GM20431 (cell line): ENCODE data around the gene CSRP2.

ENCODE experiments used
- in situ Hi-C: fragments of 300-500 bp; cut with MseI, MboI; formaldehyde crosslinking; loops from one replicate; pipeline ENCODE4 v1.15.0; 2020; ENCODE audit warnings: low sequenced_read_pairs; ENCODE audit not compliant: unreplicated experiment

CSRP2 gene

GRCh38 chr12:76896274-76896673 lies 17.5 kb upstream of the CSRP2 start:
- in situ Hi-C loops = no loop called here

DNA sequence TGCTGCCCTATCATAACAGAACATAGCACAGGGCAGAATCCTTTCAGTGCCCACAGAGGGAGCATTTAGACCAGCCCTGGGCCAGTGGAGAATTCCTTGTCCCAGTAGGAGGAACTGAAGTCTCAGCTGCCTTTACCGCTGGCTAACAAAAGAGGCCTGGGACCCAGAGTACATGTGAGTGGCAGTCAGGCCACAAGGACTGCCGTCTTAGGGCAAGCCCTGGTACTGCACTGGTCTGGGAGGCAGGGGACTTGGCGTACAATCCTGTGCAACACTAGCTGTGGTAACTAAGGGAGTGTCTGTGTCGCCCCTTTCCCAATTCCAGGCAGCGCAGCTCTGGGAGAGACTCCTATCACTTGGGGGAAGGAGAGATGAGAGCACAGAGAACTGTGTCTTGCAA lies 17.0 kb upstream of the CSRP2 start:
- in situ Hi-C loops = no loop called here

GRCh38 chr12:76891609-76892008 lies 12.8 kb upstream of the CSRP2 start:
- in situ Hi-C loops = no loop called here

GRCh38 chr12:76890151-76891143 lies 11.6 kb upstream of the CSRP2 start:
- in situ Hi-C loops = no loop called here

DNA sequence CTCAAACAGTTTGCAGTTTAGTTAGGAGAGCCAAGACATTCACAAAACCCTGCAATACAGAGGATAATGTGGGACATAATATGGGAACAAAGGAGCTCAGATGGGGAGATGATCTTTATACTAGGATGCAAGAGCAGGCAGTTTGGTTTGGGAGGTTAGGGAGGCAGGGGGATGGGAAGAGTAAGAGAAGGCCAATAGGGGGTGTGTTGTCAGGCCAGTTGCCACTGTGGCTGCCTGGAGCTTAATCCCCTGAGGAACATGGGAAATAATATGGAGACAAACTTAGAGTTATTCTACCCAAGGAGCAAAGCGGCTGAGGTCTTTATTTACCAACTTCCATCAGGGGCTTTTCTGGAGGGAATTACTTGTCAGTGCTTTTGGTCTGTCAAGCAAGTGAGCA lies 10.0 kb upstream of the CSRP2 start:
- in situ Hi-C loops = no loop called here

GRCh38 chr12:76883811-76884210 lies 5.0 kb upstream of the CSRP2 start:
- in situ Hi-C loops = no loop called here

DNA sequence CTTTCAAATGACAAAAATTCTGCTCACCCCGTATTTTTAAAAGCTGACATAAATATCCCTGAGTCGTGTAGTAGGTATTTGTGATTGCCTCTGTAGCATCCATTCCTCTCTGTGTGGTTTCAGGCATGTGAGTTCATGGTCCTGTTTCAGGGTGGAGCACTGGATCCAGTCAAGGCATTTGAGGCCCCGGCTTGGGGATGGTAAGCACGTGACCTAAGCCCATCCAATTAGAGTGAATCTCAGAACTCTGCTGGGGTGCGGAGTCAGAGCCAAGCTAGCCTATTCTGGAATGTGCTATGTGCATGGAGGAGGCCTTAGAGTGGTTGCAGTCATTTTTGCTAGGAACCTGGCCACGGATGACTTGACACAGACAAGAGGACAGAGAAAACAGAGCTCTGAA lies 4.3 kb upstream of the CSRP2 start:
- in situ Hi-C loops = no loop called here

DNA sequence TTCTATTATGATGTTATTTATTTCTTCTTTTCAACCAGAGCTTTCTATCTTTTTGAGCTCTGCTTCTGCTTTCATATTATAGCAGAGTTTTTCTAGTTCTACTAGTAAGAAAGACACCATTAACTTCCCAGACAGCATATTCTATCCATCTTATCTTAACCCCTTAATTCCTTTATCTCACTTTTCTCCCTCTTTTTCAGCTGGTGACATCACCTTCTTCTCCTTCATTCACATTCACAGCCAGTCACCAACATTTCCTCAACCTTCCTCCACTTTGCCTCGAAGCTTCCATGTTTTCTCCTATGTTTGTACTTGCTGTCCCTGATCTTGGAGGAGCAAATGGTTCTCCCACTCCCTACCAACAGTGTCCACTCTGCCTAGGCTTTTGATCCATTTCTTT lies 3.5 kb upstream of the CSRP2 start:
- in situ Hi-C loops = no loop called here

DNA sequence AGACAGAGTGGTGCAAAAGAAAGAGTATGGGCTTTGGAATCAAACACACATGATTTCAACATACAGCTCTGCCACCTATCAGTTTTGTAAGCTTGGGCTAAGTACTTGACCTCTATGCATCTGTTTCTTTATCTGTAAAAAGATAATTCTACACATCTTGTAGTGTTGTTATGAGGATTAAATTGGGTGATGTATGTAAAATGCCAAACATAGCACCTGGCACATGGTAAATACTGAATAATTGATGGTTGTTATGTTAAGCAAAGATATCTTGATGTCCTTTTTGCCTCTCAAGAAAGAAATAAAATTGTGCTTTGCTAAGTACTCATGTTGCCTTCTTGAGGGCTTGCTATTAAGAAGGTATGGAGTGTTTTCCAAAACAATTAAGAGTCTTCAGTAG lies 2.3 kb upstream of the CSRP2 start:
- in situ Hi-C loops = no loop called here

GRCh38 chr12:76880519-76881023 lies 1.8 kb upstream of the CSRP2 start:
- in situ Hi-C loops = no loop called here

GRCh38 chr12:76879710-76880518 lies 1.1 kb upstream of the CSRP2 start:
- in situ Hi-C loops = no loop called here

- in situ Hi-C loops = no loop called here
These were observed 520 bp downstream of the CSRP2 start for GRCh38 chr12:76878099-76878898.

- in situ Hi-C loops = no loop called here
These were observed 2.1 kb downstream of the CSRP2 start for GRCh38 chr12:76876696-76877229.

GRCh38 chr12:76874491-76875190 lies 4.2 kb downstream of the CSRP2 start:
- in situ Hi-C loops = no loop called here

- in situ Hi-C loops = no loop called here
These were observed 4.8 kb downstream of the CSRP2 start for GRCh38 chr12:76874027-76874426.

- in situ Hi-C loops = no loop called here
These were observed 6.4 kb downstream of the CSRP2 start for GRCh38 chr12:76872415-76872814.

DNA sequence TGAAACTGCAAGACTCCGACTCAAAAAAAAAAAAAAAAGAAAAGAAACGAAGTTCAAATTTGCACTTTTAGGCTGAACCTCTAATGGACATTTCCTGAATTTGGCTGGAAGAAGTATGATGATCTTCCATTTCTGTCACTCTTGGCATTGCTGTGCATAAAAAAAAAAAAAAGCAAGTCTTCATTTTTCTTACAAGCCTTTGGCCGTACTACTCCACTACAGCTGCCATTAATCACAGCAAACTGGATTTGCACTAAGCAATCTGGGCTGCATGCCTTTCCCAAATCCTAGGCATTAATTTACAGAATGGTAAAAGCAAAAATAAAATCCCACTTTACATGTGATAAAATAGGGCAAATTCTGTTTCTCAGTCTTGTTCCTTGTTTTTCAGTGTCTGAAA lies 7.1 kb downstream of the CSRP2 start:
- in situ Hi-C loops = no loop called here

- in situ Hi-C loops = no loop called here
These were observed 7.7 kb downstream of the CSRP2 start for GRCh38 chr12:76871082-76871481.

DNA sequence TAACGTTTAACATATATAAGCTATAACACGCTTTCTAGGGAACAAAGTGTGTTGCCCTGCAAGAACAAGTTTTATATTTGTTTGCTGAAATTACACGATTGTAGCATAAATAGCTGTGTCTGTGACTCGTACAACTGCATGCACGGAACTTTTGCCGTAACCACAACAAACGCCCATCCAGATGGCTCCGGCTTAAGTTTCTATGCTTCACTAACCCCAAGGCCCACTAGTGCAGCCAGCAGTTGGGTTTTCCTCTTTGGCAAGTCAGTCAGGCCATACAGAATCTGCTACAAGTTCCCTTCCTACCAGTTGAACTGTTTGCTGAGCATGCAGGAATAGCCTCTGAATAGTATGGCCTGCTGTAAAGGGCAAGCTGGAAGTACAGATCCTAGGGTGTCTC lies 12.1 kb downstream of the CSRP2 start:
- in situ Hi-C loops = no loop called here
